Tibial artery (tissue), 4 donors: ENCODE results near the gene GTPBP8.

Source experiments
- DNase-seq, 2 donors: peaks; one replicate each; pipeline ENCODE4 v3.0.0-alpha.2; 2019
- H3K27ac ChIP-seq, 2 donors: fragments of 200-600 bp; sonication (generic) in 1 of 2; 1 replicate in 1 of 2; 2 replicates in 1 of 2; pipeline ENCODE4 v1.5.1; 2018 to 2019; ENCODE audit warnings: mild to moderate bottlenecking in 1 of 2
- H3K27me3 ChIP-seq, 2 donors: fragments of 200-600 bp; sonication (generic) in 1 of 2; one replicate each; pipeline versions ENCODE4 v1.5.1 to v1.6.0; 2016 to 2019
- H3K36me3 ChIP-seq, 3 donors: fragments of 200-600 bp; sonication (generic) in 2 of 3; one replicate each; pipeline ENCODE4 v1.5.1; 2016 to 2019; ENCODE audit warnings: mild to moderate bottlenecking in 2 of 3
- H3K4me1 ChIP-seq, 4 donors: fragments of 200-600 bp; sonication (generic) in 2 of 4; 1 replicate in 3 of 4; 2 replicates in 1 of 4; pipeline ENCODE4 v1.5.1; 2016 to 2019
- H3K4me3 ChIP-seq, 2 donors: fragments of 200-600 bp; sonication (generic) in 1 of 2; 1 replicate in 1 of 2; 2 replicates in 1 of 2; pipeline ENCODE4 v1.5.1; 2018 to 2019; ENCODE audit warnings: mild to moderate bottlenecking in 2 of 2
- H3K9me3 ChIP-seq, 3 donors: fragments of 200-600 bp; sonication (generic) in 1 of 3; one replicate each; pipeline ENCODE4 v1.5.1; 2016 to 2019
- CTCF ChIP-seq, 2 experiments: fragments of 200-600 bp in 1 of 2; fragments of 450-650 bp in 1 of 2; IDR thresholded peaks; one replicate each; pipeline ENCODE4 v1.5.1; 2017 to 2019; ENCODE audit warnings: antibody characterized with exemption in 2 of 2, mild to moderate bottlenecking in 1 of 2, moderate library complexity in 1 of 2
- intact Hi-C: fragments of 100-400 bp; cut with DNase I; formaldehyde crosslinking; loops from one replicate; pipeline ENCODE4 v1.15.0; 2023; ENCODE audit warnings: low total_unique reads

The GTPBP8 gene

GRCh38 chr3:113021471-113021870, 30.7 kb downstream of the GTPBP8 start:
- no peak overlapping the region for H3K27ac ChIP-seq
- no peak for DNase-seq
- peaks cover 0 to 25% (median 11%) of the 10 kb centered on the region in 4 donors for H3K4me1 ChIP-seq
- no peaks in the 10 kb centered on the region for H3K9me3 ChIP-seq
- no peak overlapping the region for H3K4me3 ChIP-seq
- peaks cover 0 to 4% (median 0%) of the 10 kb centered on the region in 3 donors for H3K36me3 ChIP-seq
- intact Hi-C loops = no loop called here
- no peaks in the 10 kb centered on the region for H3K27me3 ChIP-seq
- TF ChIP-seq CTCF (IDR thresholded peaks at IDR 0.05) = no peak

GRCh38 chr3:113034011-113034410, 43.2 kb downstream of the GTPBP8 start:
- intact Hi-C loops = no loop called here
- H3K4me1 ChIP-seq = no peaks in the 10 kb centered on the region

GRCh38 chr3:113035387-113035982, 44.7 kb downstream of the GTPBP8 start:
- no peaks in the 10 kb centered on the region for H3K27me3 ChIP-seq
- DNase-seq = peak in 1 of 2 donors; percentile 21
- H3K27ac ChIP-seq = no peak overlapping the region
- H3K4me1 ChIP-seq = no peaks in the 10 kb centered on the region
- peak; percentile 59 to 68 for TF ChIP-seq CTCF (IDR thresholded peaks at IDR 0.05)
- no peaks in the 10 kb centered on the region for H3K36me3 ChIP-seq
- intact Hi-C loops = no loop called here
- no peak overlapping the region for H3K4me3 ChIP-seq
- no peaks in the 10 kb centered on the region for H3K9me3 ChIP-seq

More at GRCh38 chr3:113034011-113034410, 43.2 kb downstream of the GTPBP8 start:
- no peaks in the 10 kb centered on the region for H3K36me3 ChIP-seq
- DNase-seq = no peak
- H3K9me3 ChIP-seq = no peaks in the 10 kb centered on the region
- no peaks in the 10 kb centered on the region for H3K27me3 ChIP-seq
- no peak overlapping the region for H3K4me3 ChIP-seq
- TF ChIP-seq CTCF (IDR thresholded peaks at IDR 0.05) = no peak
- H3K27ac ChIP-seq = no peak overlapping the region

GRCh38 chr3:113038328-113038727, 47.5 kb downstream of the GTPBP8 start:
- H3K36me3 ChIP-seq = no peaks in the 10 kb centered on the region
- no peak overlapping the region for H3K4me3 ChIP-seq
- no peak for TF ChIP-seq CTCF (IDR thresholded peaks at IDR 0.05)
- H3K27ac ChIP-seq = no peak overlapping the region
- no peaks in the 10 kb centered on the region for H3K27me3 ChIP-seq
- no peaks in the 10 kb centered on the region for H3K4me1 ChIP-seq
- H3K9me3 ChIP-seq = no peaks in the 10 kb centered on the region
- DNase-seq = no peak
- intact Hi-C loops = no loop called here

GRCh38 chr3:113039546-113039945, 48.8 kb downstream of the GTPBP8 start:
- no peak for DNase-seq
- H3K9me3 ChIP-seq = no peaks in the 10 kb centered on the region
- no peak overlapping the region for H3K4me3 ChIP-seq
- no peaks in the 10 kb centered on the region for H3K27me3 ChIP-seq
- H3K36me3 ChIP-seq = no peaks in the 10 kb centered on the region
- intact Hi-C loops = no loop called here
- no peak overlapping the region for H3K27ac ChIP-seq
- no peak for TF ChIP-seq CTCF (IDR thresholded peaks at IDR 0.05)
- no peaks in the 10 kb centered on the region for H3K4me1 ChIP-seq

- Histone ChIP-seq H3K27ac (no peak overlapping the region), H3K9me3 (no peaks in the 10 kb centered on the region), H3K4me3 (no peak overlapping the region), H3K4me1 (no peaks in the 10 kb centered on the region), H3K36me3 (no peaks in the 10 kb centered on the region), H3K27me3 (no peaks in the 10 kb centered on the region)
- no peak for TF ChIP-seq CTCF (IDR thresholded peaks at IDR 0.05)
- no peak for DNase-seq
- intact Hi-C loops = no loop called here
These were observed 49.4 kb downstream of the GTPBP8 start for GRCh38 chr3:113040231-113040630.
